NT2/D1 (cell line): ENCODE measurements around the gene SPATA13.

Experiments used
- SUZ12 ChIP-seq: IDR thresholded peaks from 2 replicates; pipeline ENCODE4 v1.6.1; 2011; ENCODE audit not compliant: insufficient read length, insufficient read depth; ENCODE audit errors: extremely low read depth
- YY1 ChIP-seq: IDR thresholded peaks from 2 replicates; pipeline ENCODE4 v1.6.1; 2011; ENCODE audit not compliant: insufficient read length, insufficient read depth
- ZNF274 ChIP-seq: IDR thresholded peaks from 2 replicates; pipeline ENCODE4 v1.6.1; 2011; ENCODE audit warnings: mild to moderate bottlenecking, low read depth, low read length

DNA sequence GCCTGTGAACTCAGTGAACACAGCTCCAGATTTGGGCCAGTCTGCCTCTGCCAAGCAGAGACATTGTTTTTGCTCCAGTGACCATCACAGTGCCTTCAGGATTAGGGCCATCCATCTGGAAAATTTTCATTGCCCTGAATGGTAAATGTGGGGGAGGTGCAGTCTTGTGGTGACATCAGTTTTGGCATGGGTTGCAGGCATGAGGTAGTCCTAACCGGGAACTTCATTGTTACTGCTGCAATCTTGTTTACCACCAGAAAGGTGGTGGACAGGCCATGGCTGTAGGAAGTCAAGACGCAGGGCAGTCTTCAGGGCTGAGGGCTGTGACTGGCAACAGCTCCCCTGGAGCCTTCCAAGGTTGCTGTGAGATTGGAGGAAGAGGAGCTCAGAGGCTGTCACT lies 55.2 kb downstream of the SPATA13 start:
- TF ChIP-seq SUZ12 (no peak), YY1 (no peak), ZNF274 (no peak)
